ENCODE results near the gene DNAJC30. TPM values are rescaled to one million over a fixed set of nuclear protein-coding genes. Genes with fewer than 3 reads are reported as not detected.
A peak's percentile ranks its signal among the peaks of the same experiment; 100 is the strongest.

The DNAJC30 gene
- polyA plus RNA-seq, 1 experiment: 6.4 TPM

- POLR2A ChIA-PET: no interaction called here
- CTCF ChIA-PET: interaction anchor here (0.8 to 3.2 kb wide), 7 partner anchors 10 to 95 kb away, joined by 3 to 15 read pairs (median 4); partner anchors contain the start of gene STX1A
- no peak for DNase-seq (ENCODE audit: low read depth)
- no peak overlapping the region for H3K4me3 ChIP-seq (ENCODE audit: low read depth, low read length)
- no peaks in the 10 kb centered on the region for H3K27me3 ChIP-seq (ENCODE audit: control insufficient read depth, insufficient read depth, low read length)
- H3K36me3 ChIP-seq (ENCODE audit: control insufficient read depth, insufficient read depth, low read length): peaks cover 34% of the 10 kb centered on the region
- TF ChIP-seq CTCF (IDR thresholded peaks at IDR 0.05; ENCODE audit: insufficient read depth, low read depth, low read length): no peak
Observed at GRCh38 chr7:73702226-73702625, 19.0 kb upstream of the DNAJC30 start.

- Histone ChIP-seq H3K4me3 (ENCODE audit: low read depth, low read length) (no peak overlapping the region), H3K36me3 (ENCODE audit: control insufficient read depth, insufficient read depth, low read length) (peaks cover 35% of the 10 kb centered on the region), H3K27me3 (ENCODE audit: control insufficient read depth, insufficient read depth, low read length) (no peaks in the 10 kb centered on the region)
- ChIA-PET CTCF (interaction anchor here (0.7 to 3.2 kb wide), 9 partner anchors 10 to 95 kb away, joined by 3 to 15 read pairs (median 6); no protein-coding TSS in a partner anchor), POLR2A (no interaction called here)
- peak; percentile 66 for TF ChIP-seq CTCF (IDR thresholded peaks at IDR 0.05; ENCODE audit: insufficient read depth, low read depth, low read length)
- DNase-seq (ENCODE audit: low read depth): peak; percentile 39
Observed at GRCh38 chr7:73701357-73701995, 18.2 kb upstream of the DNAJC30 start.

GRCh38 chr7:73700581-73701134, 17.4 kb upstream of the DNAJC30 start:
- Histone ChIP-seq H3K36me3 (ENCODE audit: control insufficient read depth, insufficient read depth, low read length) (peaks cover 38% of the 10 kb centered on the region), H3K27me3 (ENCODE audit: control insufficient read depth, insufficient read depth, low read length) (no peaks in the 10 kb centered on the region), H3K4me3 (ENCODE audit: low read depth, low read length) (no peak overlapping the region)
- DNase-seq (ENCODE audit: low read depth): no peak
- POLR2A ChIA-PET: no interaction called here
- CTCF ChIA-PET: interaction anchor here (0.6 to 3.2 kb wide), 7 partner anchors 10 to 126 kb away, joined by 3 to 15 read pairs (median 6); no protein-coding TSS in a partner anchor
- no peak for TF ChIP-seq CTCF (IDR thresholded peaks at IDR 0.05; ENCODE audit: insufficient read depth, low read depth, low read length)

- Histone ChIP-seq H3K36me3 (ENCODE audit: control insufficient read depth, insufficient read depth, low read length) (peaks cover 36% of the 10 kb centered on the region), H3K4me3 (ENCODE audit: low read depth, low read length) (no peak overlapping the region), H3K27me3 (ENCODE audit: control insufficient read depth, insufficient read depth, low read length) (no peaks in the 10 kb centered on the region)
- no peak for DNase-seq (ENCODE audit: low read depth)
- CTCF ChIA-PET: interaction anchor here (0.6 to 3.2 kb wide), 3 partner anchors 11 to 125 kb away, joined by 4 to 15 read pairs (median 7); no protein-coding TSS in a partner anchor
- POLR2A ChIA-PET: no interaction called here
- TF ChIP-seq CTCF (IDR thresholded peaks at IDR 0.05; ENCODE audit: insufficient read depth, low read depth, low read length): no peak
Observed at GRCh38 chr7:73700069-73700423, 16.8 kb upstream of the DNAJC30 start.

GRCh38 chr7:73699370-73700068, 16.3 kb upstream of the DNAJC30 start:
- DNase-seq (ENCODE audit: low read depth): no peak
- POLR2A ChIA-PET: no interaction called here
- H3K36me3 ChIP-seq (ENCODE audit: control insufficient read depth, insufficient read depth, low read length): peaks cover 36% of the 10 kb centered on the region

More at GRCh38 chr7:73699370-73700068, 16.3 kb upstream of the DNAJC30 start:
- Histone ChIP-seq H3K4me3 (ENCODE audit: low read depth, low read length) (no peak overlapping the region), H3K27me3 (ENCODE audit: control insufficient read depth, insufficient read depth, low read length) (no peaks in the 10 kb centered on the region)
- no peak for TF ChIP-seq CTCF (IDR thresholded peaks at IDR 0.05; ENCODE audit: insufficient read depth, low read depth, low read length)
- CTCF ChIA-PET: interaction anchor here (1.1 kb wide), 1 partner anchor 26 kb away, joined by 3 read pairs; no protein-coding TSS in a partner anchor
